GM19351 (cell line): ENCODE results near the gene TMEM17.

Experiments used
- ATAC-seq: cut with Tn5 transposase; IDR thresholded peaks from one replicate; pipeline ENCODE4 v1.9.1; 2021; ENCODE audit warnings: mild to moderate bottlenecking, moderate library complexity; ENCODE audit not compliant: unreplicated experiment

TMEM17 gene

DNA sequence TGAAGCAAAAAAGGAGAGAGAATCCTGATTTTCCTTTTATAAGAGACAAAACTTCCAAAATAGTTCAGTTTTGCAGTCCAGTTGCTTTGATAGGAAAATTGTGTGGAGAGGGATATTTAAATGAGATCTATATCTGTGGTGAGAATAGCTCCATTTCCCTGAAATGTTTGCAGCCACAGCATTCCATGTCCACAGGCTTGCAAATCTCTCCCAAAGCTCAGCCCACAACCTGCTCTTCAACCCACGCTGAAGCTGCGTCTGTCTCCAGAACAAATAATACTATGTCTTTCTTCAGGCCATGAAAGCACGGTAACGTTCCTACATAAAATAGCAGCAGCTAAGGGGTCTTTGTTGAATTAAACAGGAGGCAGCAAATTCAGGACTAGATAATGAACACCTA lies 31.8 kb downstream of the TMEM17 start:
- no peak for ATAC-seq

DNA sequence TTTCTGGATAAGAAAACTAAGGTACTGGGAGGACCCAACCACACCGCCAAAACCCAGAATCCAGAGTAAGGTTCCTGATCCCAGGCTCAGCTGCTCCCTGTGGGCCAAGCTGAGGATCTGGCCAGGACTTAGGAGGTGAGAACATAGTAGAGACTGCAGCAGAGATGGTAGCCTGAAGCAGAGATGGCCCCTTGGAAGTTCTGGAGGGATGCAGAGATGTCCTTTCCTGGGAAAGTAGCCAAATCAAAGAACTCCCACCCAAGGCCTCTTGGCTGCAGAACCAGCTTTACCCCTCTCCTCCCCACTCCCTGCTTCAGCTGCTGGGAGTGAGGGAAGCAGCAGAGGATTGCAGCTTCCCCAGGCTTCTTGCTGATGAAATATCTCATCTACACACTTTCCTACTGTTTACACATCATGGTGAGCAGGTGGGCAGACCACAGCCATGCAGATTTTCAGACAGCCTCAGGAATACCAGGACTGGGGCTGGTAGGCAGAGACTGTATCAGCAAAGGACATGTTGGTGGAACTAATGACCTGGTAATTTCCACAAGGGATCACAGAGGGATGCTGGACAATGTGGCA lies 32.7 kb downstream of the TMEM17 start:
- no peak for ATAC-seq

- no peak for ATAC-seq
Observed at GRCh38 chr2:62472312-62472711, 33.7 kb downstream of the TMEM17 start.

DNA sequence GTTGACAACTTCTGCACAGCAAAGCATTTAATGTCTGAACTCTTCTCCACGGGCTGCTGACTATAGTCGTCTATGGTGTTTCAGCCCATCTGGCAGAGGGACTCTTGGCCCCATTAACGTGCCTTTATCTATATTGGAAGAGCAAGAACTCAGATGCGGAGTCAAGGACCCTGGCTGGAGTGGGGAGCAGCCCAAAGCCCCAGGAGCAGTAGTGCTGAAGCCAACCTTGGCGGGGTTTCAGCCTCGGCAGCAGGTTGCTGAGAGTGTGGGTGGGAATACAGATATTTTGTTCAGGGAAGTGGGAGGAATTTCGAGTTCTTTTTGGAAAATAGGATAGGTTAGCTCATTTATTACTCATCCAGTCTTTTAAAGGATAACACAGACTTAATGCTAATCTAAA lies 34.2 kb downstream of the TMEM17 start:
- ATAC-seq = no peak

DNA sequence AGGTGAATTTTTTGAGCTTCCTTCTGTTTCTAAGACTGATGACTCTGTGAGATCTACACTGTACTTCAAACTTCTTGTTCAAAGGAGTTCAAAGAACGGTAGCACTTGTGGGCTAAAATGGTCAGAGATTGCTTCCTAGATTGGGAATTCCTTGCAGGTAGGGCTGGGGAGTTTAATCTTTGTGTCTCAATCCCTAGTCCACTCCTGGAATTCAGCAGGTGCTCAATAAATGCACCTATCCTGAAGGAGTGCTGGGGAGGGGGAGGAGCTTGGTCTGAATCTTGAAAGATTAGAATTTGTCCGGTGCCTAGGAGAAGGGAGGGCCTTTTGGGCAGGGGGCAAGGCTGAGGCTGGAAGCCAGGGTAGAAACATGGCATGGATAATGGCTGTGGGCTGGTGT lies 34.6 kb downstream of the TMEM17 start:
- no peak for ATAC-seq

- no peak for ATAC-seq
Observed at GRCh38 chr2:62469548-62469947, 36.4 kb downstream of the TMEM17 start.

DNA sequence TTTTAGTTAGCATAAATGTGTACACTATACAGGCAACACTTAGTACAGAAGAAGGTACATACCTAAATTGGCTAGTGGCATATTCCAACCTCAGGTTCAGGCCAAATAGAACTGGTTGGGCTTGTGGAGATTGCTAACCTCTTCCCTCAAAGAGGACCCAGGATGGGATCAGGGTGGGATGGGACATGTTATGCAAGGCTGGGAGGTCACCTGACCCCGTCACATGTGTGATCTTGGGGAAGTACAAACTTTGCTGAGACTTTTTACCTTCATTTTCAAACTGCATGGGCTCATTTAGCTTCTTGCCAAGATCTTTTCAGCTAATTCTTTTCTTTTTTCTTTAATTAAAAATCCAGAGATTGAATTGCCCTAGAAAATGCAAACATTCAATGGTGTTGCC lies 36.9 kb downstream of the TMEM17 start:
- no peak for ATAC-seq

- no peak for ATAC-seq
Observed at GRCh38 chr2:62467475-62468321, 38.3 kb downstream of the TMEM17 start.

DNA sequence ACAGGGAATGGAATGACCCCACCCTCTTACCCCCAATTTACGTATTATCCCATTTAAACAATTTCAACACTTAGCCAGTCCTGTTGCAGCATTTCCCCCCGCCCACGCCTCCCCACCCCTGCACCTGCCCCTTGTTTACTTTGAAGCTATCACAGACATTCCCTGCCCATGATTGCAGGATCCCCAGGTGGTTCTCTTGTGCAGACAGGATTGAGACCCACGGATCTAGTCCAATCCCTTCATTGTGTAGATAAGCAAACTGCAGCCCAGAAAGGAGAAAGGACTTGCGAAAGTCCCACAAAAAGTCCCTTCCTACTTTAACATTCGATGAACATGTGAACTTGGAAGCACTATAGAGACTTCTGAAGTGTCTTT lies 38.9 kb downstream of the TMEM17 start:
- ATAC-seq = no peak

DNA sequence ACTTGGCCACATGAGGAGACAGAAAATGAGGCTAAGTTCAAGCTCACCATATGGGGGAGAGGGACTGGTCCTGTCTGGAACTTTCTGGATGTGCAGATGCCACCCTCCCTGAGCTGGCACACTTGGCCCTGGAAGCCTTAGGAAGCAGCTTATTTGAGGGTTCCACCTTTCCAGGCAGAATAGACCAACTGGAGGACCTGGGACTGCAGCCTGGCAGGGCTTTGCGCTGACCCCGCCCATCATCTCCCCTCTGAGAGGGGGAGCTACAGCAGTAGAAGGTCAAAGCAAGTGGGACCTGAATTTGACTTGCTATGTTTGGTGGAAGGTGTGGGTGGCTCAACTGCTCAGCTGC lies 39.5 kb downstream of the TMEM17 start:
- ATAC-seq = no peak

DNA sequence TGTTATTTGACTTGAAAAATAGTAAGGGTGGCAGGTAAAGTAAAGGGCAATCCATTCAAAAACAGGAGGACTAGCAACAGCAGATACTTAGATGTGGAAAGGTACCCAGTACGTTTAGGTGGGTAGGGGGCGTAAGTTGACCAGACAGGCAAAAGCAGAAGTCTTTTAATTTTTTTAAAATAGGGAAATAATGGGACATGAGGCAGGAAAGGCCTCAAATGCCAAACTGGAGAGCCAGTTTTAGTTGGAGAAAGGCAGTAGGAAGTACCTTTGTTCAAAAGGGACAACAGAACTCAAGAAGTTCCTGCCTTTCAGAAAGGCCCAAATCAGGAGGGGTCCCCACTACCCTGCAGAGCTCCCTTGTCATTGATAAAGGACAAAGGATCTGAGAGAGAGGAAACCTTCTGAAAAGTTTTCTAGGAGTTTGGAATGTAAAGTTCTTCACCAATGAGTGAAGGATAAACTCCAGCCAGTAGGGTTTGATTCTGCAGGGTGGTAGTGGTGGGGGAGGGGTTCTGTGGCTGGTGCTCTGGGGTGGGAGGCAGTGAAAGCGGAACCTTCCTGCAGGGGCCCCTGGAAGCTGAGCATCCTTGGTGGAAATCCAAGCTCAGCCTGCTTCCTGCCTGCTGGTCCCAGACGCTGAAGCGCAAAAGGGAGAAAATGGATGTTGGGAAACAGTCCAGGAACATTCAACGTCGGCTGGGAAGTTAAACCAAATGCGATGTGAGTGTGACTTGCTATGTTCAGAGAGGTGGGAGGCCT lies 40.1 kb downstream of the TMEM17 start:
- no peak for ATAC-seq

DNA sequence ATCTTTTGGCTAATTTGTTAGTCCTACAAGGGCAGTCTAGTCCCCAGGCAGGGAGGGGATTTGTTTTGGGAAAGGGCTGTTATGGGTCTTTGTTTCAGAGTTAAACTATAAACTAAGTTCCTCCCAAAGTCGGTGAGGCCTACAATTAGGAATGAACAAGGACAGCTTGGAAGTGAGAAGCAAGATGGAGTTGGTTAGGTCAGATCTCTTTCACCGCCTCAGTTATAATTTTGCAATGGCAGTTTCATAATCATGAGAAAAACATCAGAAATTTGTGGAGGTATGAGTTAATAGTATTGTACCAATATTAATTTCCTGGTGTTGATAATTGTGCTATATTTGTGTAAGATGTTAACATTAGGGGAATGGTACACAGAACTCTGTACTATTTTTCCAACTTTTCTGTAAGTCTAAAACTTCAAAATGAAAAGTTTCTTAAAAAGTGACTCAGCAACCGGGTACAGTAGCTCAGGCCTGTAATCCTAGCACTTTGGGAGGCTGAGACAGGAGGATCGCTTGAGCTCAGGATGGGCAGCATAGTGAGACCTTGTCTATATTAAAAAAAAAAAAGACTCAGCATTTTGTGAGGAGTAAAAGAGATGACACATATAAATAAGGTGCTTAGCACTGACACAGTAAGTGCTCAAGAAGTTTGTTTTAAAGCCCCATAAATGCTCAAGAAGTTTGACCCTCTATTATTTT lies 40.8 kb downstream of the TMEM17 start:
- ATAC-seq = no peak

- no peak for ATAC-seq
Observed at GRCh38 chr2:62464221-62465007, 41.6 kb downstream of the TMEM17 start.

GRCh38 chr2:62462211-62462610 lies 43.8 kb downstream of the TMEM17 start:
- no peak for ATAC-seq

DNA sequence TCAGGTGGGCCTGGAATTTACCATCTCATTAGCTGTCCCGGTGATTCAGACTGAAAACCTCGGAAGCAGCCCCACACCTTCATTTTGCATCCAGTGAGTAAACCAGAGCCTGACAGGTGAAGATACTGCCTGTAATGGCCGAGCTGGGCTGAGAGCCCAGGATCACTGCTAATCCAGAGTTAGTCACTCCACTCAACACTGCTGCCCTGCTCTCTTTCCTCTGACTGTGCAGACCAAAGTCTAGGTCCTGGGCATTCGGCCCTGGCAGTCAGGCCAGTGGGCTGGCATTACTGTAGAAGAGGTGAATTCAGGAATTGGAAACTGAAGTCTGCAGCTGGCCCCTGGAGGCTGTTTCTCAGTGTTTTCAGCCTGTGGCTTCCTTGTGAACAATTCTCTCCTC lies 44.3 kb downstream of the TMEM17 start:
- no peak for ATAC-seq

- ATAC-seq = no peak
Observed at GRCh38 chr2:62461017-62461553, 44.9 kb downstream of the TMEM17 start.

DNA sequence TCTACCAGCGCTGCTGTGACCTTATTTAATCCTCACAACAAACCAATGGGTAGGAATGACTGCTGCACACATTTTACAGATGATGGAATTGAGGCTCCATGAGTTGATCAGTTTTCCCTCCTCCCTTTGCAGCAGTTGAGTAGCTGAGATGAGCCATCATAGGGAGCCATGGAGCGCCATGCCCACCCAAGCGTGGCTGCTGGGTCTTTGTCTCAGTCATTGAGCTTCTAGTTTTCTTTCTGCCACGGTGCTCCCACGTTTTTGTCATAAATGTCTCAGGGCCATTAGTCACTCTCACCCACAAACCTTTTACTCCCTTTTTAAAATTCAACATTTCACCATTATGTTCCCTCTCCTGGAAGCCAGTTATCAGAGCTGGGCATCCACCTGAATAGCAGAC lies 45.8 kb downstream of the TMEM17 start:
- no peak for ATAC-seq

GRCh38 chr2:62459672-62460071 lies 46.3 kb downstream of the TMEM17 start:
- ATAC-seq = no peak

GRCh38 chr2:62459106-62459505 lies 46.9 kb downstream of the TMEM17 start:
- no peak for ATAC-seq

GRCh38 chr2:62458671-62459081 lies 47.3 kb downstream of the TMEM17 start:
- no peak for ATAC-seq
